Activated CD8-positive, alpha-beta T cell treated with anti-CD3 and anti-CD28 coated beads for 36 hours (primary cell): ENCODE measurements around the gene SMPD3. TPM values are rescaled to one million over a fixed set of nuclear protein-coding genes. Genes with fewer than 3 reads are reported as not detected.

Source experiments
- ATAC-seq: fragments of 200-7000 bp; cut with Tn5 transposase; one replicate; pipeline ENCODE4 v1.10.0; 2021; ENCODE audit warnings: mild to moderate bottlenecking, moderate library complexity
- CTCF ChIA-PET: fragments of 350-600 bp; sonication (Branson Sonifier 250); formaldehyde crosslinking; loops from one replicate; lab custom pipeline; 2021; ENCODE audit warnings: antibody characterized with exemption; lab: Charles Lee
- POLR2A ChIA-PET: fragments of 350-600 bp; sonication (Branson Sonifier 250); formaldehyde crosslinking; loops from one replicate; lab custom pipeline; 2021; ENCODE audit warnings: antibody characterized with exemption; lab: Charles Lee
- DNase-seq: peaks from one replicate; pipeline ENCODE4 v3.0.0-alpha.2; 2020
- H3K27ac Mint-ChIP-seq: one replicate; pipeline ENCODE4 v1.8.0; 2021; ENCODE audit warnings: mild to moderate bottlenecking, mixed read lengths
- H3K27me3 Mint-ChIP-seq: one replicate; pipeline ENCODE4 v1.8.0; 2021; ENCODE audit warnings: mixed read lengths
- H3K36me3 Mint-ChIP-seq: one replicate; pipeline ENCODE4 v1.8.0; 2021; ENCODE audit warnings: low read depth, mixed read lengths
- H3K4me1 Mint-ChIP-seq: one replicate; pipeline ENCODE4 v1.8.0; 2021; ENCODE audit warnings: low read depth, mixed read lengths
- H3K4me3 Mint-ChIP-seq: one replicate; pipeline ENCODE4 v1.8.0; 2021; ENCODE audit warnings: mild to moderate bottlenecking, moderate library complexity, mixed read lengths
- H3K9me3 Mint-ChIP-seq: one replicate; pipeline ENCODE4 v1.8.0; 2021; ENCODE audit warnings: mixed read lengths
- intact Hi-C: fragments of 100-400 bp; cut with micrococcal nuclease; formaldehyde crosslinking; loops from one replicate; pipeline ENCODE4 v1.10.0; 2022
- total RNA-seq, 2 experiments: library from RNA; stranded (reverse); gene quantifications; one replicate each; pipeline ENCODE4 v1.2.3, GENCODE V29; 2021
- TF ChIP-seq, protein P1 (sequence below): fragments of 200-600 bp; IDR thresholded peaks from one replicate; pipeline ENCODE4 v1.8.0; 2022; ENCODE audit warnings: antibody characterized with exemption, mild to moderate bottlenecking

SMPD3 gene
- total RNA-seq, 2 experiments from 2014 or later = 0.16 to 0.63 TPM

DNA sequence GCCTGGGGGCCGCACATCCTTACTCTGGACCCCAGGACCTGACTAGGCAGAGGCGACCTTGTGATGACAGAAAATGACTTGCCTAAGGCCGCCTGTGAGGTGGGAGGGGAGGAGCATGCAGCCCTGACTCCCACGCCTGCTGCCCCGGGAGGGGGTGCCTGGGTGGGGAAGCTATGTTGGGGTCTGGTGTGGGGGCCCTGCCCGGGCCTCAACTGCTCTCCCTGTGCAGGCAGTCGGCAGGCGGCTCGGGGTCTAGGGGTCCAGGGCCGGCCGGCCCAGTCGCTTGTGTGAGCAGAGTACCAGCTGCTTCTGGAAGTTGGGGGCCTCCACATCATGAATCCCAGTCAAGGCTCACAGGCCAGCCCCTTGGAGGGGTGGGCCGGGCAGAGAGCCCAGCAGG lies 89.4 kb downstream of the SMPD3 start:
- POLR2A ChIA-PET = interaction anchor here (0.7 kb wide), 1 partner anchor 12 kb away, joined by 3 read pairs; no protein-coding TSS in a partner anchor
- intact Hi-C loops = no loop called here
- DNase-seq (no peak), ATAC-seq (no peak)
- peaks cover 34% of the 10 kb centered on the region for H3K4me1 Mint-ChIP-seq
- H3K36me3 Mint-ChIP-seq = peaks cover 37% of the 10 kb centered on the region
- H3K27me3 Mint-ChIP-seq = no peaks in the 10 kb centered on the region
- no peak overlapping the region for H3K4me3 Mint-ChIP-seq
- no peak overlapping the region for H3K27ac Mint-ChIP-seq
- no peaks in the 10 kb centered on the region for H3K9me3 Mint-ChIP-seq
- CTCF ChIA-PET = interaction anchor here (1.9 to 5.3 kb wide), 2 partner anchors 9 to 95 kb away, joined by 5 to 28 read pairs; partner anchors contain the start of gene SLC7A6
- TF ChIP-seq, protein P1, sequence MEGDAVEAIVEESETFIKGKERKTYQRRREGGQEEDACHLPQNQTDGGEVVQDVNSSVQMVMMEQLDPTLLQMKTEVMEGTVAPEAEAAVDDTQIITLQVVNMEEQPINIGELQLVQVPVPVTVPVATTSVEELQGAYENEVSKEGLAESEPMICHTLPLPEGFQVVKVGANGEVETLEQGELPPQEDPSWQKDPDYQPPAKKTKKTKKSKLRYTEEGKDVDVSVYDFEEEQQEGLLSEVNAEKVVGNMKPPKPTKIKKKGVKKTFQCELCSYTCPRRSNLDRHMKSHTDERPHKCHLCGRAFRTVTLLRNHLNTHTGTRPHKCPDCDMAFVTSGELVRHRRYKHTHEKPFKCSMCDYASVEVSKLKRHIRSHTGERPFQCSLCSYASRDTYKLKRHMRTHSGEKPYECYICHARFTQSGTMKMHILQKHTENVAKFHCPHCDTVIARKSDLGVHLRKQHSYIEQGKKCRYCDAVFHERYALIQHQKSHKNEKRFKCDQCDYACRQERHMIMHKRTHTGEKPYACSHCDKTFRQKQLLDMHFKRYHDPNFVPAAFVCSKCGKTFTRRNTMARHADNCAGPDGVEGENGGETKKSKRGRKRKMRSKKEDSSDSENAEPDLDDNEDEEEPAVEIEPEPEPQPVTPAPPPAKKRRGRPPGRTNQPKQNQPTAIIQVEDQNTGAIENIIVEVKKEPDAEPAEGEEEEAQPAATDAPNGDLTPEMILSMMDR = no peak

DNA sequence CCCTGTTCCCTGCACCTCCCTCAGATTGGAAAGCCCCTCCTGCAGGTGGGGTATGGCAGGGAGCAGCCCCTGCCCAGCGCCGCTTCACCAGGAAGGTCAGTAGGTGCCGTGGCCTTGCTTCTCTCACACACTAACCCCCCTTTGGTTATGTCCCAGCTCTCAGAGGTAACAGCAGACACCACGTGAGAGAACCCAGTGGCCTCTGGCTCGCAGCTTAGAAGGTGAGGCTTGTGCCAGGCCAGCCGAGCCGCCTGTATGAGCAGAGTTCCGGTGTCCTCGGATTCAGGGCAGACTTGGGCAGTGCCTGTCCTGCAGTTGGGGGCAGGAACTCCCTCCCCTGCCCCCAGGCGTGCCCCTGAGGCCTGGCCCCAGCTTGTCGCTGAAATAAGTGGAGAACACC lies 90.4 kb downstream of the SMPD3 start:
- Mint-ChIP-seq H3K4me3 (no peak overlapping the region), H3K27ac (no peak overlapping the region), H3K27me3 (no peaks in the 10 kb centered on the region), H3K4me1 (peaks cover 34% of the 10 kb centered on the region), H3K36me3 (peaks cover 45% of the 10 kb centered on the region), H3K9me3 (no peaks in the 10 kb centered on the region)
- ChIA-PET CTCF (interaction anchor here (0.9 to 5.3 kb wide), 4 partner anchors 10 to 163 kb away, joined by 3 to 28 read pairs (median 3); no protein-coding TSS in a partner anchor), POLR2A (interaction anchor here (1.8 kb wide), 1 partner anchor 12 kb away, joined by 4 read pairs; no protein-coding TSS in a partner anchor)
- DNase-seq = no peak
- intact Hi-C loops = no loop called here
- no peak for ATAC-seq
- TF ChIP-seq, protein P1 = no peak

DNA sequence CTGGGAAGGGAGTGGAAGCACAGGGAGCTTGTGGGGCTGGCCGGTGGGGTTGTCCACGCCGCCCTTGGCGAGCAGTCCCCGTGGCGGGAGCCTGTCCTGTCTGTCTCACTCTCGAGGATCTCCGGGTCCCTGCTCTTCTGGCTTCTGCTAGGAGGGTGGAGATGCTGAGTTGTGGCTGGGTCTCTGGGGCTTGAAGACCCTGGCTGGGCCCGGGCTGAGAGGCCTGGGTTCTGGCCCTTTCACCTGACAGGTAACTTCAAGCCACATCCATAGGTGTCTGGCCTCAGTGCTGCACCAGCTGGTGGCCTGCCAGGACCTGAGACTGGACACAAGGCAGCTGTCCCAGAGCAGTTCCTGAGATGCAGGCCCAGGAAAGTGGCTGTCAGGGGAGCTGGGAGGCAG lies 90.8 kb downstream of the SMPD3 start:
- CTCF ChIA-PET = interaction anchor here (0.9 to 5.3 kb wide), 6 partner anchors 10 to 163 kb away, joined by 3 to 28 read pairs (median 6); partner anchors contain the start of gene SLC7A6
- no peak for ATAC-seq
- intact Hi-C loops = no loop called here
- peaks cover 34% of the 10 kb centered on the region for H3K4me1 Mint-ChIP-seq
- no peak for DNase-seq
- peaks cover 48% of the 10 kb centered on the region for H3K36me3 Mint-ChIP-seq
- no peaks in the 10 kb centered on the region for H3K9me3 Mint-ChIP-seq
- no peaks in the 10 kb centered on the region for H3K27me3 Mint-ChIP-seq
- H3K4me3 Mint-ChIP-seq = no peak overlapping the region
- TF ChIP-seq, protein P1 = no peak
- POLR2A ChIA-PET = interaction anchor here (1.1 to 2.0 kb wide), 4 partner anchors 9 to 14 kb away, joined by 4 to 6 read pairs (median 4); no protein-coding TSS in a partner anchor
- no peak overlapping the region for H3K27ac Mint-ChIP-seq

DNA sequence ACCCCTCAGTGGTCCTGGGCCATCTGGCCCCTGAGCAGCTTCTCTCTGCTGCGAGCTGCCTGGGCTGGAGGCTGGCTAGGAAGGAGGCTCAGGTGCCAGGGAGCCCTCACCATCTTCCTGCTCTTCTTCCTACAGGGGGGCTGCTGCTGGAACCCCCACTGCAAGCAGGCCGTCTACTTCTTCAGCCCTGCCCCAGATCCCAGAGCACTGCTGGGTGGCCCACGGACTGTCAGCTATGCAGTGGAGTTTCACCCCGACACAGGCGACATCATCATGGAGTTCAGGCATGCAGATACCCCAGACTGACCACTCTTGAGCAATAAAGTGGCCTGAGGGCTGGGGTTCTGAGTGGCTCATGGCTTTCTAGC lies 91.4 kb downstream of the SMPD3 start:
- no peak for DNase-seq
- ChIA-PET CTCF (interaction anchor here (1.3 to 5.3 kb wide), 10 partner anchors 11 to 155 kb away, joined by 3 to 28 read pairs (median 5); partner anchors contain the start of genes PLA2G15 and SLC7A6), POLR2A (interaction anchor here (1.1 to 2.0 kb wide), 4 partner anchors 9 to 14 kb away, joined by 4 to 6 read pairs (median 4); no protein-coding TSS in a partner anchor)
- peak overlapping the region; percentile 53 for H3K27ac Mint-ChIP-seq
- no peaks in the 10 kb centered on the region for H3K27me3 Mint-ChIP-seq
- no peak for ATAC-seq
- TF ChIP-seq, protein P1 = no peak
- intact Hi-C loops = no loop called here
- H3K36me3 Mint-ChIP-seq = peaks cover 54% of the 10 kb centered on the region
- no peaks in the 10 kb centered on the region for H3K9me3 Mint-ChIP-seq
- H3K4me3 Mint-ChIP-seq = no peak overlapping the region
- H3K4me1 Mint-ChIP-seq = peaks cover 34% of the 10 kb centered on the region

DNA sequence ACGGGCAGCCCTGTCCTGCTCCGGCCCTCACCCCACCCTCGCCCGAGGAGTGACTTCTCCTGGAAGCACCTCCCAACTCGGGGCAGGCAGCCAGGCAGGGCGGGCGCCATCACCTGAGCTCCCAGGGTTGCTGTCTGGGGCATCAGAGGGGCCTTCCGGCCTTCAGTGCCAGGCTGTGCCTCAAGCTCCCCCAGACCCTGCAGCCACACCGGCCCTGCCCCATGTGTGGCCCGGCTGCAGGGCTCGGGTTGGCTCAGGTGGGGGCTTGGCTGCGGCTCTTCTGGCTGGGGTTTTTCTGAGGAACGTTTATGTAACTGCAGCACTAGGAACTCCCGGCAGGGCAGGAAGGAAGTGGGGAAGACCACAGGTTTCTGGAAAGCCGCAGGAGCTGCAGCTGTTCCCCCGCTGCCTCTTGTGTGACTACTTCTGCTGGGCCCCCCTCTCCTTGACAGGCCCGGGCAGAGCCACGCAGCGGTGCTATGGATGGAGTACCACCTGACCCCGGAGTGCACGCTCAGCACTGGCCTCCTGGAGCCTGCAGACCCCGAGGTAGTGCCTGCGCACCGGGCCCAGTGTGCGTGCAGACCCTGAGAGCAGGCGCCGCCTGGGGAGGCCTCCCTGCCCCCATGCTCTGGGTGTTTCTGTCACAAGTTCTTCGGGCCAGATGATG lies 91.9 kb downstream of the SMPD3 start:
- POLR2A ChIA-PET = interaction anchor here (0.8 to 2.0 kb wide), 7 partner anchors 10 to 45 kb away, joined by 3 to 6 read pairs (median 4); no protein-coding TSS in a partner anchor
- Mint-ChIP-seq H3K4me1 (peaks cover 34% of the 10 kb centered on the region), H3K9me3 (no peaks in the 10 kb centered on the region), H3K27me3 (no peaks in the 10 kb centered on the region), H3K27ac (peak overlapping the region; percentile 53), H3K36me3 (peaks cover 59% of the 10 kb centered on the region), H3K4me3 (peak overlapping the region; percentile 31)
- TF ChIP-seq, protein P1 = no peak
- ATAC-seq = peak; percentile 84
- DNase-seq = peak; percentile 89
- intact Hi-C loops = no loop called here
- CTCF ChIA-PET = interaction anchor here (1.2 to 5.3 kb wide), 14 partner anchors 8 to 164 kb away, joined by 3 to 28 read pairs (median 5); partner anchors contain the start of genes PLA2G15 and SLC7A6
